ENCODE results near the gene ZC3H13. TPM values are rescaled to one million over a fixed set of nuclear protein-coding genes. Genes with fewer than 3 reads are reported as not detected.

The ZC3H13 gene
- total and polyA plus RNA-seq, 2 of the 4 experiments (the other 2 are of a cell fraction): 7.7 to 10.8 TPM

DNA sequence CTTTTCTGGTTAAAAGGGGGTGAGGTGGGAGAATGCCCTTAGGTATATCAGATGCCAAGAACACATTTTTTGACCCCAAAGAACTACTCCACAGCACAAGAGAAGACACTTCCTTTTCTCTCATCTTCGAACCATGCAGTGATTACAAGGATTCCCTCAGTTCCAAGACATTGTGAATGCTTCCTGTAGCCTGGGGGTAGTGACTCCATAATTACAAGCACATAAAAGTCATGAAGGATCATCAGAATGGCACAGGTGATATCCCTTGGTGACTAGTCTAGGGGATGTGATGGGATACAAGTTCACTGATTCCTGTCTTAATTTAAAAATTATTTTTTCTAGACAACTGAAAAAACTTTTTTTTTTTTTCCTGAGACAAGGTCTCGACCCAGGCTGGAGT is 78.0 kb downstream of the ZC3H13 start:
- peaks cover 7 to 8% of the 10 kb centered on the region in 2 experiments; a peak in 2 of 4 replicates for H3K79me1 ChIP-seq (ENCODE audit: low read depth in 1 of 2, low read length in 2 of 2)
- H3K9ac ChIP-seq (ENCODE audit: low read depth, low read length): no peak overlapping the region
- no TSS peak for BruUV-seq (replicated peaks)
- POLR2A ChIA-PET (ENCODE audit: unreplicated experiment): no interaction called here
- no peak overlapping the region for H3K18ac ChIP-seq (ENCODE audit: low read depth, low read length)
- H2BK15ac ChIP-seq (ENCODE audit: low read depth, low read length): no peak overlapping the region
- in situ Hi-C loops (cut with MboI; ENCODE audit: low sequenced_read_pairs): no loop called here
- H3K4me2 ChIP-seq (ENCODE audit: low read depth, low read length): no peak overlapping the region
- H3K56ac ChIP-seq (ENCODE audit: extremely low read depth, insufficient read depth, low read length): no peak overlapping the region
- DNase-seq (no peak), ATAC-seq (ENCODE audit: low read depth) (no peak)
- H2AFZ ChIP-seq (replicated peaks; ENCODE audit: low read length, poor library complexity): no peak overlapping the region
- H2BK5ac ChIP-seq (ENCODE audit: low read depth, low read length, poor library complexity, severe bottlenecking): no peak overlapping the region
- TF ChIP-seq RCOR1 (IDR thresholded peaks at IDR 0.05; ENCODE audit: insufficient replicate concordance, low read length): no peak
- no peak for TF ChIP-seq RAD21 (IDR thresholded peaks at IDR 0.05; ENCODE audit: low read length)
- TF ChIP-seq, protein P1, sequence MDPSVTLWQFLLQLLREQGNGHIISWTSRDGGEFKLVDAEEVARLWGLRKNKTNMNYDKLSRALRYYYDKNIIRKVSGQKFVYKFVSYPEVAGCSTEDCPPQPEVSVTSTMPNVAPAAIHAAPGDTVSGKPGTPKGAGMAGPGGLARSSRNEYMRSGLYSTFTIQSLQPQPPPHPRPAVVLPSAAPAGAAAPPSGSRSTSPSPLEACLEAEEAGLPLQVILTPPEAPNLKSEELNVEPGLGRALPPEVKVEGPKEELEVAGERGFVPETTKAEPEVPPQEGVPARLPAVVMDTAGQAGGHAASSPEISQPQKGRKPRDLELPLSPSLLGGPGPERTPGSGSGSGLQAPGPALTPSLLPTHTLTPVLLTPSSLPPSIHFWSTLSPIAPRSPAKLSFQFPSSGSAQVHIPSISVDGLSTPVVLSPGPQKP (IDR thresholded peaks at IDR 0.05; ENCODE audit: borderline replicate concordance, low read depth, low read length): no peak
- no peak for TF ChIP-seq FOS (IDR thresholded peaks at IDR 0.05; ENCODE audit: low read depth, low read length)
- no peak for TF ChIP-seq NFE2L2 (IDR thresholded peaks at IDR 0.05; ENCODE audit: low read depth, low read length)
- no peak for TF ChIP-seq CHD1 (IDR thresholded peaks at IDR 0.05; ENCODE audit: low read depth, low read length)
- TF ChIP-seq MAFK (IDR thresholded peaks at IDR 0.05; ENCODE audit: low read depth, low read length): no peak
- TF ChIP-seq POLR2A (IDR thresholded peaks at IDR 0.05; ENCODE audit: low read depth, low read length): no peak
- no peak for TF ChIP-seq BHLHE40 (IDR thresholded peaks at IDR 0.05; ENCODE audit: low read depth, low read length)
- no peak for TF ChIP-seq CTCF (conservative IDR thresholded peaks at IDR 0.05; ENCODE audit: low read depth, low read length)
- no peak for TF ChIP-seq MXI1 (IDR thresholded peaks at IDR 0.05; ENCODE audit: borderline replicate concordance, low read depth, low read length)
- TF ChIP-seq MAZ (IDR thresholded peaks at IDR 0.05; ENCODE audit: borderline replicate concordance, low read depth, low read length): no peak
- no peak for TF ChIP-seq RFX5 (IDR thresholded peaks at IDR 0.05; ENCODE audit: low read depth, low read length)
- no peak for TF ChIP-seq CEBPB (IDR thresholded peaks at IDR 0.05; ENCODE audit: low read depth, low read length)
- TF ChIP-seq SMC3 (IDR thresholded peaks at IDR 0.05; ENCODE audit: low read depth, low read length): no peak
- TF ChIP-seq, protein P2, sequence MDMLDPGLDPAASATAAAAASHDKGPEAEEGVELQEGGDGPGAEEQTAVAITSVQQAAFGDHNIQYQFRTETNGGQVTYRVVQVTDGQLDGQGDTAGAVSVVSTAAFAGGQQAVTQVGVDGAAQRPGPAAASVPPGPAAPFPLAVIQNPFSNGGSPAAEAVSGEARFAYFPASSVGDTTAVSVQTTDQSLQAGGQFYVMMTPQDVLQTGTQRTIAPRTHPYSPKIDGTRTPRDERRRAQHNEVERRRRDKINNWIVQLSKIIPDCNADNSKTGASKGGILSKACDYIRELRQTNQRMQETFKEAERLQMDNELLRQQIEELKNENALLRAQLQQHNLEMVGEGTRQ (IDR thresholded peaks at IDR 0.05; ENCODE audit: low read depth, low read length): no peak
- WGBS, 2 experiments (ENCODE audit: extremely low coverage in 2 of 2, insufficient read length in 1 of 2): no CpG with 5 or more reads among the region's 2 CpGs
- H3K27ac ChIP-seq (ENCODE audit: insufficient read depth, low read length): no peak overlapping the region
- no peaks in the 10 kb centered on the region for H3K9me3 ChIP-seq (ENCODE audit: control insufficient read depth, insufficient read depth, low read length)
- H3K4me1 ChIP-seq (ENCODE audit: control insufficient read depth, insufficient read depth, low read length): no peaks in the 10 kb centered on the region
- H2AK9ac ChIP-seq (replicated peaks; ENCODE audit: low read depth, low read length, poor library complexity): no peak overlapping the region
- no peak overlapping the region for H2AK5ac ChIP-seq (ENCODE audit: low read depth, low read length)
- no peak overlapping the region for H3K23ac ChIP-seq (ENCODE audit: low read depth, low read length)
- CTCF ChIA-PET: interaction anchor here (0.6 kb wide), 1 partner anchor 8 kb away, joined by 4 read pairs; no protein-coding TSS in a partner anchor
- H2BK120ac ChIP-seq (ENCODE audit: low read depth, low read length): no peak overlapping the region
- no peak overlapping the region for H4K8ac ChIP-seq (ENCODE audit: low read depth in 2 of 2, low read length in 2 of 2)
- H4K91ac ChIP-seq (ENCODE audit: insufficient read depth, low read depth, low read length): no peak overlapping the region
- H3K4me3 ChIP-seq (ENCODE audit: insufficient read depth, low read depth, low read length): no peak overlapping the region
- H3K9me1 ChIP-seq (ENCODE audit: insufficient read depth, low read length): 0 out of 2 replicates have a peak, but pooled peaks cover 4% of the 10 kb centered on the region
- no peak overlapping the region for H3K14ac ChIP-seq (replicated peaks; ENCODE audit: low read depth, low read length)
- no peak overlapping the region for H4K5ac ChIP-seq (ENCODE audit: low read depth, low read length)
- H3K4ac ChIP-seq (ENCODE audit: low read depth, low read length): no peak overlapping the region
- peaks cover 22% of the 10 kb centered on the region for H3K36me3 ChIP-seq (ENCODE audit: control insufficient read depth, insufficient read depth, low read length)
- H2BK20ac ChIP-seq (ENCODE audit: low read depth, low read length): no peak overlapping the region
- dilution Hi-C loops (cut with HindIII; ENCODE audit: low sequenced_read_pairs, unreplicated experiment): no loop called here
- H4K20me1 ChIP-seq (ENCODE audit: insufficient read depth, low read length): no peaks in the 10 kb centered on the region
- intact Hi-C loops (cut with micrococcal nuclease): no loop called here
- H3K27me3 ChIP-seq (ENCODE audit: control insufficient read depth, insufficient read depth, low read length): no peaks in the 10 kb centered on the region

All from IMR-90 (cell line).